SHP77 (cell line): ENCODE data around the gene PLEKHN1.

ENCODE experiments used
- DNase-seq, 2 experiments: peaks; one replicate each; lab custom pipeline; 2025; lab: John Stamatoyannopoulos, UW

PLEKHN1 gene, protein sequence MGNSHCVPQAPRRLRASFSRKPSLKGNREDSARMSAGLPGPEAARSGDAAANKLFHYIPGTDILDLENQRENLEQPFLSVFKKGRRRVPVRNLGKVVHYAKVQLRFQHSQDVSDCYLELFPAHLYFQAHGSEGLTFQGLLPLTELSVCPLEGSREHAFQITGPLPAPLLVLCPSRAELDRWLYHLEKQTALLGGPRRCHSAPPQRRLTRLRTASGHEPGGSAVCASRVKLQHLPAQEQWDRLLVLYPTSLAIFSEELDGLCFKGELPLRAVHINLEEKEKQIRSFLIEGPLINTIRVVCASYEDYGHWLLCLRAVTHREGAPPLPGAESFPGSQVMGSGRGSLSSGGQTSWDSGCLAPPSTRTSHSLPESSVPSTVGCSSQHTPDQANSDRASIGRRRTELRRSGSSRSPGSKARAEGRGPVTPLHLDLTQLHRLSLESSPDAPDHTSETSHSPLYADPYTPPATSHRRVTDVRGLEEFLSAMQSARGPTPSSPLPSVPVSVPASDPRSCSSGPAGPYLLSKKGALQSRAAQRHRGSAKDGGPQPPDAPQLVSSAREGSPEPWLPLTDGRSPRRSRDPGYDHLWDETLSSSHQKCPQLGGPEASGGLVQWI

DNA sequence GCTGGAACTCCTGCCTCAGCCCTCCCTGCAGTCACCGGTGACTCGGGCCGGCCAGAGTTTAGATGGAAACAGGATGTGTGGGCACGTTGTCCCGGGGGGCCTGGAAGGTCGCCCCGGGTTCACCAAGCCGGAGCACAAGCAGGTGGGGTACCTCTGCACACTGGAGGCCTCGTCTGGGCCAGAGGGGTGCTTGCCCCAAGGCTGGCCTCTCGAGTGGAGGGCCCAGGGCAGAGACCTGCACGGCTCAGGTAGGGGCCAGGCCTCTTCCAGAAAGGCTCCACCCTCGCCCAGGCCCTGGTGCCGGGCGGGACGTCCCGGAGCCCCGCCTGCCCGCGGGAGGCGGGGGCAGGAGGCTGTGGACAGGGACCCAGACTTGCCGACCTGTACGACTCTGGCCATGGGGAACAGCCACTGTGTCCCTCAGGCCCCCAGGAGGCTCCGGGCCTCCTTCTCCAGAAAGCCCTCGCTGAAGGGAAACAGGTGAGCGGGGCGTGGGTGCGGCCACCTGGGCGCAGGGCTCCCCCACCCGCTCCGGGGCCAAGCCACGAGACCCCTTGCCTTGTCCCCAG, at the start of gene PLEKHN1:
PLEKHN1 (plus strand) TSS at position 348 of the 569 bp plus-strand sequence; CDS start at position 398, 50 bp downstream.
- DNase-seq, result no peak

DNA sequence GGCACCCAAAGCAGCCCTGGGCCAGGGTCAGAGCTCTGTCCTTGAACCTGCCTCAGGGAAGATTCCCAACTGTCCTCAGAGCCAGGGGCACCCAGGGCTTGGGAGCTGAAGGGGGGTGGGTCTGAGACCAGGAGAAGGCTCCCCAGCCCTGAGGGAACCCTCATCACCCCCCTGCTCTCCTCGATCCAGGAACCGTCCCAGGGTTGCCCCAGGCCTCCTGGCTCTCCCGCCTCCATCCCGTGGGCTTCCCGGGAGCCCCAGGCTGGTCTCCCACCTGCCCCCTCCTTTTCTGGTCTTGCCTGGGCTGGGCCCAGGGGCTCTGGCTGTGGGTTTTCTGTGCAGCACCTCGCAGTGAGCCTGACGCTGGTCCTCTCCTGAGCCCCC, 49.2 kb upstream of the PLEKHN1 start:
- no peak for DNase-seq

DNA sequence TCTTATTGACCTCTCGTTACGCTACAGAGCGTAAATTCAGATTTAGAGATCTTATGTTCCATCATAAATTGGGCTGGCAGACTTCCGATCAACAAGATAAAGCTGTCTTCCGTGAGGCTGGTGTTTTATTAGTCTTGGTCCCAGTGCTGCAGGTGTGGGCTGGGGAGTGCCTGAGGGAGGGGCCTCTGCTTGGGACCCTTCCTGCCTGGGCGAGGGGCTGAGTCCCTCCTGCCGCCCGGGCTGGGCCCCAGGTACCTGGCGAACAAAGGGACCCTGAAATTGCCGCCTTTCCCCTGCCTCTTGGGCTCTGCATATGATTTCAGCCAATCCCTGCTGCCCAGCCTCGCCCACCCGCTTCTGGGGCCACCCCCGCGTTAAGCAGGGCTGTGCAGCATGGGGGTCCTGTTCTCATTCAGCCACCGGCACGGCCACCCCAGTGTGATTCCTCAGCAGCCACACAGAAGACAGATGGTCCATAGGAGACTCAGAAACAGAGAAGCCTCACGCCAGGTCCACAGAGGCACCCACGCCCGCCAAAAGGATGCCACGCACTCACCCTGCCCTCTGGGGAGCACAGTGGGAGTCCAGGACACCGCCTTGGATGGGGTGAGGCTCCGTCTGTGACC, 48.7 kb upstream of the PLEKHN1 start:
- DNase-seq, result no peak

DNA sequence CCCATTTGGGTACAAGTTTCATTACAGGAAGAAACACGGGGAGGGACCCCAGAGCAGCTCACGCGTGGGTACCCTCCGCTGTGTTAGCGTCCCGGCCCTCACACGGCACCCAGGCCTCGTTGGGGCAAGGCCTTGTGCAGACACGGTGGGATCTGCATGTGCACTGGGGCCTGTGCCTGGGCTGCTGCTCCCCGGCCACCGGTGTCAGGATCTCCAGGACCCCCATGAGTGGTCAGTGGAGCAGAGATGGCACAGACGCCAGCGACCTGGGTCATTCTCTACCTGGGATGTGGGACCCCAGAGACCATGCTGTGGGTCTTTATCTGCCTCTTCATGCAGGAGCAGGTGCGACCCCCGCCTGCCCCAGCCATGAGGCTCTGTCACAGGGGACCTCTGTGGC, 47.9 kb upstream of the PLEKHN1 start:
- DNase-seq, result no peak

DNA sequence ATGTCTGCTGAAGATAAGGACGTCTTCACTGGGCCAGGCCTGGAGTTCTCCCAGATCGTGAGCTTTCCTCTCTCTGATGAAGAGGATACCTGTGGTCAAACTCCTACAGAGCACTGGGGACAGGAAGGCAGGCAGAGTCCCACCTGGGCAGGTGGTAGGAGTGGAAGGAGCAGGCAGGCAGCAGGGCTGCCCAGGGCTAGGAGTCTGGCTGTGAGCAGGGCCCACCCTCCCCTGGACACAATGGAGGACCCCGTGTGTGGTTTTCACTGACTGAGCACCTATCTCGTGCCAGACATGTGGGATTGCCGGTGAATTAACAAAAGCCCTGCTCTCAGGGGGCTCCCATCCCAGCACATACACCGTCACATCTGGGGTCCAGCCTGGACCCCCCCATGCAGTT, 47.4 kb upstream of the PLEKHN1 start:
- DNase-seq, result no peak

DNA sequence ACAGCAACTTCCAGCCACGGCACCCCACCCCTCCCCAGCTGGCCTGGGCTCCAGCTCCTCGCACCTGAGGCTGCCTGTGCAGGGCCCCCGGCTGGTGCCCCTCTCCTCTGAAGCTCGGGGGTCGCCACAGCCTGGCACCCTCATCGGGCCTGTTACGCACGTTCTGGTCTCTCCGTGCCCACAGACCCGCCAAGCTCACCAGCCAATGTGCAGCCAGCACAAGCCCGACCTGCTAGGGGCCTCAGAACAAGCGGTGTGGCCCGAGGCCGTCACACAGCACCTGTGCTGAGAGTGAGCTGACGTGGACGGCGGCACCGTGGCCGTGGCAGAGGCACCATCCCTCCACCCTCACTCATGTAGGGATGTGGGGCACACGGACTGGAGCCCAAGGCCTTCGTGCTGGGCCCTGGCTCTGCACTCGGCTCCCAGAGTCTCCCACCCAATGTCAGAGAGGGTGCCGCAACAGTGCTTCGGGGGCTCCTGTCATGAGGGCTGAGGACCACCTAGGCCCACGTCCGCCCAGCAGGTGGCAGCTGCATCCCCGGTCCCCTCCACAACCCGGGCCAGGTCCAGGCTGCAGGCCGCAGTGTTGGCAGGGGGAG, 46.9 kb upstream of the PLEKHN1 start:
- no peak for DNase-seq

DNA sequence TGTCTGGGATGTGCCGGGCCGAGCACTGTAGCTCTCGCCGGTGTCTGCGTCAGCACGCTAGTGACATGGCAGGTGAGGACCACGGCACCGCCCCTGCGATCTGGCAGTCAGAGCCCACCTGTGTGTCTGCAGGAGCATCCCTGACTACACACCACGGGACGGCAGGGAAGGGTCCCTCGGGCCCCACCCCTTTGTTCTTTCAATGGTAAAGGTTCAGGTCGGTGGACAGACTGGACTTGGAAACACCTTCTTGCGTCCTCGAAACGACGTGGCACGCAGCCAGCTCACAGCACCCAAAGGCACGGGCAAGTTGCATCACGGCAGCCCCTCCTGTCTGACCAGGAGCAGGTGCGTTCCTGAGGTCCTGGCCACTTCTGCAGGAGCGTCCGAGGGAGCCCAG, 46.3 kb upstream of the PLEKHN1 start:
- DNase-seq, result peak in 1 of 2 experiments; percentile 22

DNA sequence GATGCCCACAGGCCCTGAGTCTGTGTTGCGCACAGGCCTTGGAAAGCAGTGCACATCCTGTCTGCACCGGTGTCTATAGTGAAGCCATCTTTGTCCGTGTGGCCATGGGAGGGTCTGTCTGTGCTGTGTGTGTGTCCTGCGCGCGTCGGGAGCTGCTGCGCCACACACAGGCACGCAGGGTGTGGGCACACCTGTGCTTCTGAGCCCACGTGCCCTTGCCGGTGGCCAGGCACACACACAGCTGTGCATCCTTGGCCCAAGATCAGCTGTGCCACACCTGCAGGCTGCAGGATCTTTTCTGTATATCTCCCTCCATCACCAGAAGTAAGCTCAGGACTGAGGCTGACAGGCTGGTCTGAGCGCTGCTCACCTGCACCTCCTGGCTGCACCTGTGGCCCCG, 45.8 kb upstream of the PLEKHN1 start:
- DNase-seq, result no peak

DNA sequence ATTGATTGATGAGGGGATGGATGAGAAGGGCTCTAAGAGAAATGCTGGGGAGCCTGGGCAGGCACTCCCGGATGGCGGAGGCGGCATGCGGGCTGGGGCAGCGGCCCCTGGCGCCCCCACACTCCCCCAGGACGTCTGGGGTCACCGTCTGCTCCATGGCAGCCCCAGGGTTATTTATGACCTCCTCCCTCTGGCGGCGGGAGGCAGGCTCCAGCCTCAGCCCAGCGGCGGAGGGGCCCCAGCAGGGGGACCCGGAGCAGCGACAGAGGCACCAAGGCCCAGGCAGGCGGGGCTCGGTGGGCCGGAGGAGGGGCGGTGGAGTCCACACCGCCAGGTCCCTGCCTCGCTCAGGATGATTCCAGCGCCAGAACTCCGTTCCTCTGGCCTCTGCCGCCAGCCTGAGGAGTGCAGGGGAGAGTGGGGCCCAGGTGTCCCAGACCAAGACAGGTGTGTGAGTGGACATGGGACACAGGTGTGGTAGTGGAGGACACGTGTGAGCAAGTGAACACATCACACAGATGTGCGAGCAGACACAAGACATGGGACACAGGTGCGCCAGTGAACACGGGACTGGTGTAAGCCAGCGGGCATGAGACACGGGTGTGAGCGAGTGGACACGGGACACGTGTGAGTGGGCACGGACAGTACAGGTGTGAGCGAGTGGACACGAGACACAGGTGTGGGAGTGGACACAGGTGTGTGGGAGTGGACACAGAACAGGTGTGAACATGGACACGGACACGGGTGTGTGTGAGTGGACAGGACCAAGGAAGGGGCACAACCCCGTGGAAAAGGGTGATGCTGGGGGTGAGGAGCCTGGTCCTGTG, 45.1 kb upstream of the PLEKHN1 start:
- DNase-seq, result peak; percentile 41 to 78

DNA sequence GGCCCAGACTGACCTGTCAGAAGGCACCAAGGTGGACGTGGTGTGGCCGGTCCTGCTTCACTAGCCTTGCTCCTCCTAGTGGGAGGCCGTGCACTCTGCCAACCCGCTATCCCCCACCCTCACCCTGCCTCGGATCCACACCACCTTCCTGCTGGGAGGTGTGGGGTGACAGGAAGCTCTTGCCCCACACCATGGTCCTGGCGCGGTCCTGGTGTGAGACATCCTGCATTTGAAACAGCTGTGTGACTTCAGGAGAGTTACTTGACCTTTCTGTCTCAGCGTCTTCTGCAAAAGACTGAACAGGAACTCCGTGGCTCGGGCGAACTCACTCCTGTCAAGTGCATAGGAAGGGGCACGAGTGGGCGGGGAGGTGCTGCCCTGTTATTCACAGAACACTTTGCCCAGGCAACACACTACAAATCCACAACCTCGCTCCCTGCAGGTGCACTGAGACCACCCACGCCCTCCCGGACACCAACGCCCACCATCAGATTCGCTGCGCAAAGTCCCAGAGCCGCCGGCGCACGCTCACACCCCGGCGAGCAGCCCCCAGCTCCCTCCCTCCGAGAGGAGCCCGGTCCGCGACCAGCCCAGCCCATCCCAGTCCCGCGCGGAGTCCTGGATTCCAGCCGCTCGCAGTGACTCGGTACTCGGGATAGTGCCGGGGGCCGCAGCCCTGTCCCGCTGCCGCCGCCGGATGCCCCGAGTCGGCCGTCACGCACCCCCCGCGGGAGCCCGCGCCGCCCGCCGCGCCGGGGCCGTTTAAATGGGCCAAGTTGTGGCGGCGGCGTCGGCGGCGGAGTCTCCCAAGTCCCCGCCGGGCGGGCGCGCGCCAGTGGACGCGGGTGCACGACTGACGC, 42.9 kb upstream of the PLEKHN1 start, which contains the start of gene SAMD11:
SAMD11 (plus strand) TSS at position 793 of the 860 bp plus-strand sequence. CDS start 509 bp downstream, outside the sequence.
- peak; percentile 47 to 53 for DNase-seq

DNA sequence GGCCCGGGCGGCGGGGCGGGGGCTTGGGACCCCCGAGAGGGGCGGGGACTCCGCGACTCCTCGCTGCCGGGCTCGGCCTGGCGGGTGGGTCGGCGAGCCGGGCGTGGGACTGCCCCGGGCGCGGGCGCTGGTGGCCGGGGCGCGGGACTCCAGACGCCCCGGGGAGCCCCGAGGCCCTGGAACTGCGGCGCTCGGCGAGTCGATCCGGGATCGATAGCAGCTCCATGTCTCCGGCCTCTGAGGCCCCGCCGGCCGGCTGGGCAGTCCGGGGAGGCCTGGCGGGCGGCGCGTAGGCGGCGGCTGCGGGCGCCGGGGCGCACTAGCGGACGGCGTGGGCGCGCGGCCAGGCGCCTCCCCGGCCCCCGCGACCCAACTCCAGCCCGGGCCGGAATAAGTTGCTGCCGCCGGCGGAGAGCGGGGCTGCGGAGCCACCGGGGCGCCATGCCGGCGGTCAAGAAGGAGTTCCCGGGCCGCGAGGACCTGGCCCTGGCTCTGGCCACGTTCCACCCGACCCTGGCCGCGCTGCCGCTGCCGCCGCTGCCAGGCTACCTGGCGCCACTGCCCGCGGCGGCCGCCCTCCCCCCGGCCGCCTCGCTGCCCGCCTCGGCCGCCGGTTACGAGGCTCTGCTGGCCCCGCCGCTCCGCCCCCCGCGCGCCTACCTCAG, 42.2 kb upstream of the PLEKHN1 start:
- DNase-seq, result no peak

DNA sequence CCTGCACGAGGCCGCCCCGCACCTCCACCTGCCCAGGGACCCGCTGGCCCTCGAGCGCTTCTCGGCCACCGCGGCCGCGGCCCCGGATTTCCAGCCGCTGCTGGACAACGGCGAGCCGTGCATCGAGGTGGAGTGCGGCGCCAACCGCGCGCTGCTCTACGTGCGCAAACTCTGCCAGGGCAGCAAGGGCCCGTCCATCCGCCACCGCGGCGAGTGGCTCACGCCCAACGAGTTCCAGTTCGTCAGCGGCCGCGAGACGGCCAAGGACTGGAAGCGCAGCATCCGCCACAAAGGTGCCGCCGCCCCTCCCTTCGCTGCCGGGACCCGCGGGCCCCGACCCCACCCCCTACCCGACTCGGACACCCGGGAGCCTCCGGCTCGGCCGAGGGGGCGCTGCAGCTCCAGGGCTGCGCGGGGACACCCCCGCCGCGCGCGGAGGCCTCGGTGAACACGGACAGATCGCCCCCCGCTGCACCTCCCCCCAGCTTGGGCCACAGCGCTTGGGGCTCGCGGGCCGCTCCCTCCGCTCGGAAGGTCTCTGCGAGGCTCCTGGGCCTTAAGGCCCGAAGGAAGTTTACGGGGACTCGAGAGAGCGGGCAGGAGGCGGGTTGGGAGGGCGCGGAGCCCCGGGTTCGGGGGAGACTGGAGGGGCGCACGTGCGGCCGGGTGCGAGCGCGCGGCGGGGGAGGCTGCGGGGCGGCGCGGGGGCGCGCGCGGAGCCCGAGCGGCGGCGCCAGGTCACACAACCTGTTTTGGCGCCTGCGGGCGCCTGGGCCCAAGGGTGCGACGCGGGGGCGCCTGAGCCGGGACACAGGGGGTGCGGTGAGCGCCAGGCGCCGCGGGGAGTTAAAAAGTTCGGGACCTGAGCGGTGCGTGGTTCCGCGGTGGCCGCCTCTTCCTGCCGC, 41.4 kb upstream of the PLEKHN1 start:
- DNase-seq, result no peak

DNA sequence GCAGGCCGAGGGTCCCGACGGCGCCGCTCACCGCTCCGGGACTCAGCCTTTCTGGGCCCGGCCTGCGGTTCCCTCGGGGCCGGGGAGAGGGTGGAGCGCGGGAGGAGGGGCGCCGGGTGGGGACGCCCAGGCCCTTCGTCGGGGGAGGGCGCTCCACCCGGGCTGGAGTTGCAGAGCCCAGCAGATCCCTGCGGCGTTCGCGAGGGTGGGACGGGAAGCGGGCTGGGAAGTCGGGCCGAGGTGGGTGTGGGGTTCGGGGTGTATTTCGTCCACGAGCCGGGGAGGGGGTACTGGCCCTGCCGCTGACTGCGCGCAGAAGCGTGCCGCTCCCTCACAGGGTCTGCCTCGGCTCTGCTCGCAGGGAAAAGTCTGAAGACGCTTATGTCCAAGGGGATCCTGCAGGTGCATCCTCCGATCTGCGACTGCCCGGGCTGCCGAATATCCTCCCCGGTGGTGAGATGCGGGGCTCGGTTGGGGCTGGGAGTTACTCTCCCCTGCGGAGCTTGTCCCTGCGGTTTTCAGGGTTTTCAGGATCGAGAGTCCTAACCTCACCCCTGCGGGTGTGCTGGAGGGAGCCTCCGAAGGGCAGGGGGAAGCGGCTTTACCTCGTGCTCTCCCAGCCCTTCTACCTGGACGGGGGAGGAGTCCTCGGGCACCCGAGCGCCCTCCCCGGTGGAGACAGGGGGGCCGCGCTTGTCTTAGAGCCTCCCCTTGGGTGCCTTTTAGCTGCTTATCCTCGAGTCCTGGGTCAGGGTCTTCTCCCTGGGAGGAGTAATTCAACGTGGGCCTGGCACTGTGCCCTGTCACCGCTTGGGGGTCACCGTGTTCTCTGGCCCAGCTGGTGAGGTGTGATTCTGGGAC, 40.5 kb upstream of the PLEKHN1 start:
- no peak for DNase-seq

DNA sequence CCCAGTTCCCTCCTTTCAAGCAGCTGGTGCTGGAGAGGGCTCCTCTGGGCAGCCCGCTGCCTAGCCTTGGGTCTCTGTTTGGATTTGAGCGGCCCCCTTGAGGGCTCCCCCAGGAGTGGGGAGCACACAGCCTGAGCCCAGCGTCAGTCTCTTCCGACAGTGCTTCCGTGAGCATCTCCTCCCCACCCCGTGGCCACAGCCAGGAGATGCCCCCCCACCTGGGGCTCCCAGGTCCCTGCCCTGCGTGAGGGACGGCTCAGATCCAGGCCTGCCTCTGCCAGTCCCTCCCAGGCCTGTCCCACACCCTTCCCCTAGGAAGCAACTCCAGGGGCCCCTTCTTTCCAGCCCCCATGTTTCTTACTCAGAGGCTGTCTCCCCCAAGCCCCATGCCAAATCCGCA, 39.0 kb upstream of the PLEKHN1 start:
- no peak for DNase-seq

DNA sequence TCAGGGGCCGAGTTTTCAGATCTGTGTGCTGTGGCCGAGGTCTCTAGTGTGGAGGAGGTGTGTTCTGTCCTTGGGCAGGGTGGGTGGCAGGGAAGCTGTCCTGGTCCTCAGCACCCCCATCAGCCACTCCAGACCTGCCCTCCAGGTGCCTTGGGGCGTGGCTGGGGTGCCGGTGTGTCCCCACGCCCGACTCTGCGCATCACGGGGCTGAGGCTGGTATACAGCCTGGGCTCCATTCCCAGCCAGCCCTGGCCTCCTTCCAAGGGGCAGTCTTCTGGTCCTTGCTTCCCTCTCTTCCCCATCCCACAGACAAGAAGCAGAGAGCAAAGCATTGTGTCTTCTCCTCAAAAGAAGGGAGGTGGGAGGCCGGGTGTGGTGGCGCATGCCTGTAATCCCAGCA, 38.5 kb upstream of the PLEKHN1 start:
- no peak for DNase-seq

DNA sequence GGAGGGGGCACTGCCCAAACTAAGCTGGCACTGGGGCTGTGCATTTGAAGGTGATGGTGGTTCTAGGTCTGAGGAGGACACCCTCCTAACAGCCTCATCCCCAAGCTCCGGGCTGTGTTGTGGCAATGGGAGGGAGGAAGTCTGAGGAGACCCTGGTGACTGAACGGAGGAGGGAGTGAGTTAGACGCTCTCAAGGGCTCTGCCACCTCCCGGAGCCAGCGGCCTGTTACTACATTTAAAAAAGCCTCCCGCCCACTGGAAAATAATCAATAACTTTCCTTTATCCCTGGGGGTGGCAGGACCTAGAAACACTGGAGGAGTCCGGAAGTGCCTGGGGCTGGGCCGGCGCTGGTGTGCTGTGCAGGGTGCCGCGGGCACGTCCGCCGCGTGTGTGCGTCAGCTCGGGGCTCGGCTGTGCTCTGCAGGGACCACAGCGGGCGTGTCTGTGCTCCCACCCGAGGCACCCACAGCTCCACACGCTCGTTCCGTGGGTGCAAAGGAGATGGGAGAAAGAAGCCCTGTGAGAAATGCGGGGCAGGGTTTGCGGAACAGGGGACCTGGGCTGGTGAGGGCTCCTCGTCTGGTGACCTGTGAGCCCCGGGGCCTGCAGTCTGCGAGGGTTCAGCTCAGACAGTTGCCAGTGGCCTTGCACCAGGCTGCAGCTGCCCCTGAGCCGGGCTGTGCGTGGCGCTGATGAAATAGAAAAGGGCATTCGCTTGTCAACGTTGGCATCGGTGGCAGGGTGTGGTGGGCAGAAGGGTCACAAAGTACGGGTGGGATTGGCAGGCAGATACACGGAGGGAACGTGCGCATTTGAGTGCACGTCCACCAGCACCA, 37.2 kb upstream of the PLEKHN1 start:
- DNase-seq, result no peak
